ENCODE data around the gene C16orf90. TPM values are rescaled to one million over a fixed set of nuclear protein-coding genes. Genes with fewer than 3 reads are reported as not detected.

C16orf90 gene
- total RNA-seq, 1 donor from 2014 or later: not detected

- Histone ChIP-seq H3K9me3 (no peaks in the 10 kb centered on the region), H3K27ac (peak overlapping the region; percentile 88), H3K36me3 (no peaks in the 10 kb centered on the region), H3K27me3 (no peaks in the 10 kb centered on the region), H3K4me1 (peaks cover 45% of the 10 kb centered on the region), H3K4me3 (peak overlapping the region; percentile 66 to 81)
- peak in 1 of 2 donors; percentile 87 for TF ChIP-seq POLR2AphosphoS5 (IDR thresholded peaks at IDR 0.05; ENCODE audit: insufficient read depth in 1 of 2, low read depth in 1 of 2)
- no peak for TF ChIP-seq POLR2A (IDR thresholded peaks at IDR 0.05)
- intact Hi-C loops (cut with DNase I): no loop called here
- DNase-seq (ENCODE audit: extremely low spot score in 2 of 2): no peak
Observed at GRCh38 chr16:3457434-3458252, 37.6 kb downstream of the C16orf90 start.

- TF ChIP-seq POLR2AphosphoS5 (IDR thresholded peaks at IDR 0.05; ENCODE audit: insufficient read depth in 1 of 2, low read depth in 1 of 2) (no peak), POLR2A (IDR thresholded peaks at IDR 0.05) (no peak), CTCF (IDR thresholded peaks at IDR 0.05) (no peak)
- no peaks in the 10 kb centered on the region for H3K9me3 ChIP-seq
- DNase-seq (ENCODE audit: extremely low spot score in 2 of 2): no peak
- no peaks in the 10 kb centered on the region for H3K27me3 ChIP-seq
- no peaks in the 10 kb centered on the region for H3K36me3 ChIP-seq
- no peak overlapping the region for H3K27ac ChIP-seq
- H3K4me3 ChIP-seq: no peak overlapping the region
- H3K4me1 ChIP-seq: peaks cover 21% of the 10 kb centered on the region
- intact Hi-C loops (cut with DNase I): no loop called here
Observed at GRCh38 chr16:3454631-3455147, 40.6 kb downstream of the C16orf90 start.

GRCh38 chr16:3454093-3454492 is 41.2 kb downstream of the C16orf90 start:
- DNase-seq (ENCODE audit: extremely low spot score in 2 of 2): no peak
- intact Hi-C loops (cut with DNase I): no loop called here
- TF ChIP-seq POLR2AphosphoS5 (IDR thresholded peaks at IDR 0.05; ENCODE audit: insufficient read depth in 1 of 2, low read depth in 1 of 2) (no peak), CTCF (IDR thresholded peaks at IDR 0.05) (no peak), POLR2A (IDR thresholded peaks at IDR 0.05) (no peak)

GRCh38 chr16:3444032-3444388 is 51.3 kb downstream of the C16orf90 start:
- Histone ChIP-seq H3K4me1 (peaks cover 7% of the 10 kb centered on the region), H3K27ac (no peak overlapping the region), H3K36me3 (peaks cover 0 to 20% of the 10 kb centered on the region in 2 donors), H3K9me3 (peaks cover 5% of the 10 kb centered on the region), H3K27me3 (no peaks in the 10 kb centered on the region), H3K4me3 (peak overlapping the region; percentile 52 to 59)
- no peak for DNase-seq (ENCODE audit: extremely low spot score in 2 of 2)
- intact Hi-C loops (cut with DNase I): no loop called here
- TF ChIP-seq POLR2AphosphoS5 (IDR thresholded peaks at IDR 0.05; ENCODE audit: insufficient read depth in 1 of 2, low read depth in 1 of 2): no peak
- TF ChIP-seq CTCF (IDR thresholded peaks at IDR 0.05): no peak
- TF ChIP-seq POLR2A (IDR thresholded peaks at IDR 0.05): no peak

More at GRCh38 chr16:3454093-3454492, 41.2 kb downstream of the C16orf90 start:
- H3K27ac ChIP-seq: no peak overlapping the region
- H3K36me3 ChIP-seq: no peaks in the 10 kb centered on the region
- H3K4me3 ChIP-seq: no peak overlapping the region
- no peaks in the 10 kb centered on the region for H3K27me3 ChIP-seq
- no peaks in the 10 kb centered on the region for H3K9me3 ChIP-seq
- H3K4me1 ChIP-seq: peaks cover 15% of the 10 kb centered on the region

Small RNA genes lying within 50 kb of the gene (microRNA-seq; reads per million reads assigned to microRNA genes)
- not detected for gene MIR6126 (ENCODE audit: borderline number of aligned reads, borderline replicate concordance)

Small RNA genes lying within 50 kb of the gene (small RNA-seq; reads per million reads assigned to genes)
- not detected for gene MIR6126

Other genes with a start within 250 kb of the C16orf90 start
- 1.5 TPM for gene MEFV, start 238.9 kb downstream of the C16orf90 start, total RNA-seq
- 29.7 TPM for gene ZNF263, start 212.0 kb downstream of the C16orf90 start, total RNA-seq
- 2.2 TPM for gene TIGD7, start 190.1 kb downstream of the C16orf90 start, total RNA-seq
- gene ZNF75A, start 190.0 kb downstream of the C16orf90 start, total RNA-seq: 24.6 TPM
- gene OR2C1, start 139.6 kb downstream of the C16orf90 start, total RNA-seq: 0.74 TPM
- gene ZSCAN32, start 94.5 kb downstream of the C16orf90 start, total RNA-seq: 19.6 TPM
- gene ZNF174, start 94.3 kb downstream of the C16orf90 start, total RNA-seq: 14.0 TPM
- gene ZNF597, start 52.0 kb downstream of the C16orf90 start, total RNA-seq: 2.0 TPM
- gene NAA60, start 51.8 kb downstream of the C16orf90 start, total RNA-seq: 58.4 TPM
- 22.8 TPM for gene CLUAP1, start 5.5 kb upstream of the C16orf90 start, total RNA-seq
- gene NLRC3, start 81.9 kb upstream of the C16orf90 start, total RNA-seq: 12.5 TPM
- 3.9 TPM for gene SLX4, start 116.1 kb upstream of the C16orf90 start, total RNA-seq
- 50.3 TPM for gene DNASE1, start 159.2 kb upstream of the C16orf90 start, total RNA-seq
- 111 TPM for gene TRAP1, start 222.0 kb upstream of the C16orf90 start, total RNA-seq